ENCODE data around the gene DYSF.

Gene DYSF

DNA sequence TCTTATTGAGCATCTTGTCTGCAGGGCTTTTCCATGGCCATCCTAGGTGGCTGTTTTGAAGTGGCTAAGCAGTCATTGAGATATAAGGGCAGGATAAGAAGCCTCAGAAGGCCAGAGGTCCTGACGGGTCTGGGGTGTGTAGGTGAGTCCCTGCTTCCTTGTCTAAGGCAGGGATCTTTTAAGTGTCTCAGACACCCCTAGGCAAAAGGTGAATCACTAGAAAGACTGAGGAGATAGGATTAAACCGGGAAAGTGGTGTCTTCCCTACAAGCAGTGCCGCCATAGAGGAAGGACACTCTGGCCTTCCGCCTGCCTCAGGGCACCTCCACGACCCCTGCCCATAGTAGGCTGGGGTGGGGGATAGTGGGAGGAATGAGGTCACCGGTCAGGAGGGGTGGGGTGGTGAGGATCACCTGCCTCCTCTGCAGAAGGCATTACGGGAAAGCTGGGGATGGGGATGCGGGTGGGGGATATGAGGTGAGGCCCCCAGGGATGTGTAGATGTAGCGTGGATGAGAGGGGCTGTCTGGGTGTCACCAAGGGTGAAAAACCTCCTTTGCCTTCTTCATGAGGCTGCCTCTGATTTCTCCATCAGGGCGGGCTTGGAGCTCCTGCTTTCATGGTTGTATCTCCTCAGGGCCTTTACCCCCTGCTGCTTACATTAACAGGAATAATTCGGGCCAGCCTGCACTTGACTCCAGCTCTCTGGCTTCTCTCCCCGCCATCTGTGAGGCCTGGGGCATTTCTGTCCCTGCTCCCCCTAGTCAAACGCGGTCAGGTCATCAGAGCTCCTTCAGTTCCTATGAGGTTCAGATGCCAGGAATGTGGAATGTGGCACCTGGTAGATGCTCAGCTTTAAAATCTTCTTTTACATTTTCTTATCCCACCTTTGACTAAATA, 244.0 kb downstream of the DYSF start:
- H3K4me3 ChIP-seq (ENCODE audit: low read depth, low read length), result no peak overlapping the region
- no peaks in the 10 kb centered on the region for H3K36me3 ChIP-seq (ENCODE audit: control insufficient read depth in 2 of 2, insufficient read depth in 1 of 2, low read length in 2 of 2)
- ChIA-PET CTCF (interaction anchor here (1.1 kb wide), 1 partner anchor 21 kb away, joined by 3 read pairs; no protein-coding TSS in a partner anchor), POLR2A (no interaction called here)
- TF ChIP-seq ZNF394 (tag by site-specific recombination; IDR thresholded peaks at IDR 0.05; ENCODE audit: borderline replicate concordance), result no peak
- H3K27ac ChIP-seq (ENCODE audit: extremely low read depth, low read depth, low read length), result no peak overlapping the region
- H3K4me1 ChIP-seq (ENCODE audit: control insufficient read depth, insufficient read depth, low read length), result no peaks in the 10 kb centered on the region
- H3K9me3 ChIP-seq (ENCODE audit: control insufficient read depth, insufficient read depth, low read depth, low read length), result no peaks in the 10 kb centered on the region

DNA sequence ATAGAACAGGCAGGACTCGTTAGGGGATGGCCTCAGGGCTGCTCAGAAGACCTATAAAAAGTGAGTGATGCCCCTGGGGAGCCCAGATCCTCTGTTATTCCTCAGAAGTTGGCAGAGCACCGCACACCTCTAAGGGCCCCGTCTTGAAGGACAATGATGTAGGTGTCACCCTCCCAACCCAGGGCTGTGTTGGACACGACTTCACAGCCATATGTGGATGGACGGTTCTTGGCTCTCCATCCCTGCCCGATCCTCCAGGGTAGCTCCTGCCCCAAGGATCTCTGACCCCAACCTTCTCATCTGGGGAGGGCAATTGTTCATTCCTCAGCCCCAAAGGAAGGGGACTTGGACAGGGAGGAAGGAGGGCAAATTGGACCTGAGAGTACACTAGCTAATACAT, 246.1 kb downstream of the DYSF start:
- Histone ChIP-seq H3K4me3 (ENCODE audit: low read depth, low read length) (no peak overlapping the region), H3K4me1 (ENCODE audit: control insufficient read depth, insufficient read depth, low read length) (no peaks in the 10 kb centered on the region), H3K27ac (ENCODE audit: extremely low read depth, low read depth, low read length) (no peak overlapping the region), H3K36me3 (ENCODE audit: control insufficient read depth in 2 of 2, insufficient read depth in 1 of 2, low read length in 2 of 2) (no peaks in the 10 kb centered on the region), H3K9me3 (ENCODE audit: control insufficient read depth, insufficient read depth, low read depth, low read length) (no peaks in the 10 kb centered on the region)
- ChIA-PET POLR2A (no interaction called here), CTCF (interaction anchor here (0.6 kb wide), 1 partner anchor 472 kb away, joined by 3 read pairs; no protein-coding TSS in a partner anchor)
- no peak for TF ChIP-seq WT1 (tag by site-specific recombination; IDR thresholded peaks at IDR 0.05)
- no peak for TF ChIP-seq ZNF366 (tag by site-specific recombination; conservative IDR thresholded peaks at IDR 0.05)
- no peak for TF ChIP-seq ZNF529 (tag by site-specific recombination; IDR thresholded peaks at IDR 0.05; ENCODE audit: insufficient replicate concordance)
- TF ChIP-seq, protein P1, sequence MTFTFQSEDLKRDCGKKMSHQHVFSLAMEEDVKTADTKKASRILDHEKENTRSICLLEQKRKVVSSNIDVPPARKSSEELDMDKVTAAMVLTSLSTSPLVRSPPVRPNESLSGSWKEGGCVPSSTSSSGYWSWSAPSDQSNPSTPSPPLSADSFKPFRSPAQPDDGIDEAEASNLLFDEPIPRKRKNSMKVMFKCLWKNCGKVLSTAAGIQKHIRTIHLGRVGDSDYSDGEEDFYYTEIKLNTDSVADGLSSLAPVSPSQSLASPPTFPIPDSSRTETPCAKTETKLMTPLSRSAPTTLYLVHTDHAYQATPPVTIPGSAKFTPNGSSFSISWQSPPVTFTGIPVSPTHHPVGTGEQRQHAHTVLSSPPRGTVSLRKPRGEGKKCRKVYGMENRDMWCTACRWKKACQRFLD (tag by site-specific recombination; IDR thresholded peaks at IDR 0.05), result no peak
- TF ChIP-seq ZNF391 (tag by site-specific recombination; IDR thresholded peaks at IDR 0.05; ENCODE audit: borderline replicate concordance, low read depth), result no peak
- TF ChIP-seq, protein P2, sequence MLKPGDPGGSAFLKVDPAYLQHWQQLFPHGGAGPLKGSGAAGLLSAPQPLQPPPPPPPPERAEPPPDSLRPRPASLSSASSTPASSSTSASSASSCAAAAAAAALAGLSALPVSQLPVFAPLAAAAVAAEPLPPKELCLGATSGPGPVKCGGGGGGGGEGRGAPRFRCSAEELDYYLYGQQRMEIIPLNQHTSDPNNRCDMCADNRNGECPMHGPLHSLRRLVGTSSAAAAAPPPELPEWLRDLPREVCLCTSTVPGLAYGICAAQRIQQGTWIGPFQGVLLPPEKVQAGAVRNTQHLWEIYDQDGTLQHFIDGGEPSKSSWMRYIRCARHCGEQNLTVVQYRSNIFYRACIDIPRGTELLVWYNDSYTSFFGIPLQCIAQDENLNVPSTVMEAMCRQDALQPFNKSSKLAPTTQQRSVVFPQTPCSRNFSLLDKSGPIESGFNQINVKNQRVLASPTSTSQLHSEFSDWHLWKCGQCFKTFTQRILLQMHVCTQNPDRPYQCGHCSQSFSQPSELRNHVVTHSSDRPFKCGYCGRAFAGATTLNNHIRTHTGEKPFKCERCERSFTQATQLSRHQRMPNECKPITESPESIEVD (tag by site-specific recombination; IDR thresholded peaks at IDR 0.05), result no peak
- no peak for TF ChIP-seq ZNF830 (tag by site-specific recombination; IDR thresholded peaks at IDR 0.05; ENCODE audit: low read depth)
- no peak for TF ChIP-seq REPIN1 (tag by site-specific recombination; IDR thresholded peaks at IDR 0.05; ENCODE audit: low read depth)
- no peak for TF ChIP-seq ZNF785 (tag by site-specific recombination; IDR thresholded peaks at IDR 0.05)
- no peak for TF ChIP-seq ZNF747 (tag by site-specific recombination; IDR thresholded peaks at IDR 0.05)
- TF ChIP-seq, protein P3, sequence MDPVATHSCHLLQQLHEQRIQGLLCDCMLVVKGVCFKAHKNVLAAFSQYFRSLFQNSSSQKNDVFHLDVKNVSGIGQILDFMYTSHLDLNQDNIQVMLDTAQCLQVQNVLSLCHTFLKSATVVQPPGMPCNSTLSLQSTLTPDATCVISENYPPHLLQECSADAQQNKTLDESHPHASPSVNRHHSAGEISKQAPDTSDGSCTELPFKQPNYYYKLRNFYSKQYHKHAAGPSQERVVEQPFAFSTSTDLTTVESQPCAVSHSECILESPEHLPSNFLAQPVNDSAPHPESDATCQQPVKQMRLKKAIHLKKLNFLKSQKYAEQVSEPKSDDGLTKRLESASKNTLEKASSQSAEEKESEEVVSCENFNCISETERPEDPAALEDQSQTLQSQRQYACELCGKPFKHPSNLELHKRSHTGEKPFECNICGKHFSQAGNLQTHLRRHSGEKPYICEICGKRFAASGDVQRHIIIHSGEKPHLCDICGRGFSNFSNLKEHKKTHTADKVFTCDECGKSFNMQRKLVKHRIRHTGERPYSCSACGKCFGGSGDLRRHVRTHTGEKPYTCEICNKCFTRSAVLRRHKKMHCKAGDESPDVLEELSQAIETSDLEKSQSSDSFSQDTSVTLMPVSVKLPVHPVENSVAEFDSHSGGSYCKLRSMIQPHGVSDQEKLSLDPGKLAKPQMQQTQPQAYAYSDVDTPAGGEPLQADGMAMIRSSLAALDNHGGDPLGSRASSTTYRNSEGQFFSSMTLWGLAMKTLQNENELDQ (tag by site-specific recombination; IDR thresholded peaks at IDR 0.05; ENCODE audit: low read depth), result no peak
- no peak for TF ChIP-seq KLF1 (tag by site-specific recombination; IDR thresholded peaks at IDR 0.05)
- no peak for TF ChIP-seq ZNF37A (tag by site-specific recombination; IDR thresholded peaks at IDR 0.05)

DNA sequence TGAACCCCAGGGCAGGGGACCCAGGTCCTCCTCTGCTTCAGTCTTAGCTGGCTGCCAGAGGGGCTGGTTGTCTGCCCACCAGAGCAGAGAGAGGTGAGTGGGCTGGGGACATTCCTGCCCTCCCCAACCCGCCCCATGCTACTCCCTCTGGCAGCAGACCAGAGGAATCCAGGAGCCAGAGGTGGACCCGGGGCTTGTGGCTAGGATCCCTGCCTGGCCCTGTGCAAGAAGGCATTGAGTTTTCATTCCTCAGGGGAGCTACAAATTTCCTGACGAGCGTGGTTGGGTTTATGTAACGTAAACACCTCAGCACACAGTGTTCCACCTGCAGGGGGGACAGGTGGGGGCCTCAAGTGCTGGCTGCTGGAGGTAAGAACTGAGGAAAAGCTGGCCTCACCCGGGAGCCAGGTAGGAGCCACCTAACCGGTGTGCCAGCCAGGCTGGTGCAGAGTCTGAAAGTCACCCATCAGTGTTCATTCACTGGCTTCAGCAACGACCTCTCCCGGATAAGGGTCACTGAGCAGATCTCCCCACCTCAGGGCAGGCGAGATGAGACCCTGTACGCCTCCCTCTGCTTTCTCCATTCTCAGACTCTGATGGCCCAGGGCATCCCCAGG, 246.8 kb downstream of the DYSF start:
- Histone ChIP-seq H3K36me3 (ENCODE audit: control insufficient read depth in 2 of 2, insufficient read depth in 1 of 2, low read length in 2 of 2) (no peaks in the 10 kb centered on the region), H3K4me3 (ENCODE audit: low read depth, low read length) (no peak overlapping the region), H3K9me3 (ENCODE audit: control insufficient read depth, insufficient read depth, low read depth, low read length) (no peaks in the 10 kb centered on the region), H3K4me1 (ENCODE audit: control insufficient read depth, insufficient read depth, low read length) (no peaks in the 10 kb centered on the region), H3K27ac (ENCODE audit: extremely low read depth, low read depth, low read length) (no peak overlapping the region)
- CTCF ChIA-PET, result no interaction called here
- POLR2A ChIA-PET, result no interaction called here
- TF ChIP-seq ZNF623 (tag by site-specific recombination; IDR thresholded peaks at IDR 0.05) (no peak), ZBTB1 (tag by site-specific recombination; IDR thresholded peaks at IDR 0.05) (no peak), GLIS1 (tag by site-specific recombination; IDR thresholded peaks at IDR 0.05) (peak; percentile 82), ZNF423 (tag by site-specific recombination; IDR thresholded peaks at IDR 0.05) (no peak), ZNF768 (tag by site-specific recombination; IDR thresholded peaks at IDR 0.05) (no peak), ZNF677 (tag by site-specific recombination; IDR thresholded peaks at IDR 0.05) (no peak), ZFP69B (tag by site-specific recombination; IDR thresholded peaks at IDR 0.05) (no peak), ZNF792 (tag by site-specific recombination; IDR thresholded peaks at IDR 0.05) (no peak), ZIC2 (tag by site-specific recombination; IDR thresholded peaks at IDR 0.05) (peak; percentile 82), KLF1 (tag by site-specific recombination; IDR thresholded peaks at IDR 0.05) (no peak)
- TF ChIP-seq, protein P4, sequence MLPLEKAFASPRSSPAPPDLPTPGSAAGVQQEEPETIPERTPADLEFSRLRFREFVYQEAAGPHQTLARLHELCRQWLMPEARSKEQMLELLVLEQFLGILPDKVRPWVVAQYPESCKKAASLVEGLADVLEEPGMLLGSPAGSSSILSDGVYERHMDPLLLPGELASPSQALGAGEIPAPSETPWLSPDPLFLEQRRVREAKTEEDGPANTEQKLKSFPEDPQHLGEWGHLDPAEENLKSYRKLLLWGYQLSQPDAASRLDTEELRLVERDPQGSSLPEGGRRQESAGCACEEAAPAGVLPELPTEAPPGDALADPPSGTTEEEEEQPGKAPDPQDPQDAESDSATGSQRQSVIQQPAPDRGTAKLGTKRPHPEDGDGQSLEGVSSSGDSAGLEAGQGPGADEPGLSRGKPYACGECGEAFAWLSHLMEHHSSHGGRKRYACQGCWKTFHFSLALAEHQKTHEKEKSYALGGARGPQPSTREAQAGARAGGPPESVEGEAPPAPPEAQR (tag by site-specific recombination; IDR thresholded peaks at IDR 0.05), result no peak

All from HEK293 (cell line).